ENCODE measurements around the gene INTS11.

INTS11 gene

GRCh38 chr1:1343811-1344421 lies 19.5 kb upstream of the INTS11 start:
- DNase-seq (ENCODE audit: low read depth in 2 of 2), result no peak

GRCh38 chr1:1342584-1343115 lies 18.2 kb upstream of the INTS11 start:
- DNase-seq (ENCODE audit: low read depth in 2 of 2), result no peak

GRCh38 chr1:1342061-1342562 lies 17.7 kb upstream of the INTS11 start:
- DNase-seq (ENCODE audit: low read depth in 2 of 2), result no peak

GRCh38 chr1:1341549-1342021 lies 17.1 kb upstream of the INTS11 start:
- no peak for DNase-seq (ENCODE audit: low read depth in 2 of 2)

GRCh38 chr1:1340791-1341548 lies 16.5 kb upstream of the INTS11 start:
- no peak for DNase-seq (ENCODE audit: low read depth in 2 of 2)

GRCh38 chr1:1340185-1340584 lies 15.7 kb upstream of the INTS11 start:
- no peak for DNase-seq (ENCODE audit: low read depth in 2 of 2)

GRCh38 chr1:1338278-1338677 lies 13.8 kb upstream of the INTS11 start:
- DNase-seq (ENCODE audit: low read depth in 2 of 2), result no peak

- DNase-seq (ENCODE audit: low read depth in 2 of 2), result peak; percentile 35 to 40
These were observed 13.3 kb upstream of the INTS11 start for GRCh38 chr1:1337793-1338147.

- DNase-seq (ENCODE audit: low read depth in 2 of 2), result no peak
These were observed 12.7 kb upstream of the INTS11 start for GRCh38 chr1:1336931-1337792.

- DNase-seq (ENCODE audit: low read depth in 2 of 2), result no peak
These were observed 12.0 kb upstream of the INTS11 start for GRCh38 chr1:1336446-1336845.

- no peak for DNase-seq (ENCODE audit: low read depth in 2 of 2)
These were observed 11.4 kb upstream of the INTS11 start for GRCh38 chr1:1335792-1336248.

GRCh38 chr1:1335283-1335682 lies 10.8 kb upstream of the INTS11 start:
- DNase-seq (ENCODE audit: low read depth in 2 of 2), result no peak

- no peak for DNase-seq (ENCODE audit: low read depth in 2 of 2)
These were observed 10.4 kb upstream of the INTS11 start for GRCh38 chr1:1334835-1335234.

- no peak for DNase-seq (ENCODE audit: low read depth in 2 of 2)
These were observed 9.2 kb upstream of the INTS11 start for GRCh38 chr1:1333551-1334241.

- DNase-seq (ENCODE audit: low read depth in 2 of 2), result no peak
These were observed 8.5 kb upstream of the INTS11 start for GRCh38 chr1:1332774-1333480.

GRCh38 chr1:1332031-1332755 lies 7.7 kb upstream of the INTS11 start:
- no peak for DNase-seq (ENCODE audit: low read depth in 2 of 2)

- DNase-seq (ENCODE audit: low read depth in 2 of 2), result no peak
These were observed 6.9 kb upstream of the INTS11 start, which contains the start of gene TAS1R3 for GRCh38 chr1:1331068-1331965. TAS1R3 (plus strand) TSS chr1:1331280; CDS start chr1:1331346, 66 bp downstream.

- no peak for DNase-seq (ENCODE audit: low read depth in 2 of 2)
These were observed 6.1 kb upstream of the INTS11 start for GRCh38 chr1:1330366-1331067.

Data from activated CD4-positive, alpha-beta T cell treated with anti-CD3 and anti-CD28 coated beads for 24 hours (primary cell).